Right lung (tissue), 5 donors: Measurements from ENCODE around the gene OR52N1. TPM values are rescaled to one million over a fixed set of nuclear protein-coding genes. Genes with fewer than 3 reads are reported as not detected.

Experiments used
- polyA plus RNA-seq, 5 donors: library from polyadenylated mRNA; unstranded; fragments of 120-200 nt; gene quantifications; one replicate each; pipeline versions ENCODE4 v1.2.1 to v1.2.3, GENCODE V29; 2013; ENCODE audit warnings: inconsistent platforms in 1 of 5, low replicate concordance in 1 of 5; ENCODE audit not compliant: insufficient read length in 5 of 5, insufficient read depth in 1 of 5

Gene OR52N1
- polyA plus RNA-seq, 5 donors, result not detected

Other genes with a start within 250 kb of the OR52N1 start
- under 1 TPM in 2 of 5 donors, not detected in 3; 0.17 to 0.18 TPM for gene OR52H1, start 242.7 kb downstream of the OR52N1 start, polyA plus RNA-seq
- gene OR52B6, start 210.4 kb downstream of the OR52N1 start, polyA plus RNA-seq, result under 1 TPM in 4 of 5 donors, not detected in 1; 0.11 to 0.44 (median 0.34) TPM
- 1 to 10 TPM; 4.7 to 7.5 (median 7.1) TPM for gene TRIM6, start 194.6 kb downstream of the OR52N1 start, polyA plus RNA-seq
- gene TRIM34, start 166.3 kb downstream of the OR52N1 start, polyA plus RNA-seq, result 10 to 100 TPM; 15.6 to 28.6 (median 23.9) TPM
- 10 to 100 TPM; 45.7 to 67.7 (median 62.4) TPM for gene TRIM5, start 106.2 kb downstream of the OR52N1 start, polyA plus RNA-seq
- gene TRIM22, start 101.5 kb downstream of the OR52N1 start, polyA plus RNA-seq, result 10 to 100 TPM; 19.7 to 38.0 (median 26.7) TPM
- gene OR56B1, start 54.8 kb downstream of the OR52N1 start, polyA plus RNA-seq, result under 1 TPM in 1 of 5 donors, not detected in 4; 0.12 TPM
- gene OR52N4, start 37.0 kb downstream of the OR52N1 start, polyA plus RNA-seq, result under 1 TPM in 1 of 5 donors, not detected in 4; 0.19 TPM
- not detected for gene OR52N5, start 7.9 kb downstream of the OR52N1 start, polyA plus RNA-seq
- under 1 TPM in 1 of 5 donors, not detected in 4; 0.15 TPM for gene OR52N2, start 17.7 kb upstream of the OR52N1 start, polyA plus RNA-seq
- not detected for gene OR52E6, start 50.6 kb upstream of the OR52N1 start, polyA plus RNA-seq
- gene OR52E8, start 66.4 kb upstream of the OR52N1 start, polyA plus RNA-seq, result not detected
- not detected for gene OR52E4, start 89.4 kb upstream of the OR52N1 start, polyA plus RNA-seq
- gene OR52E5, start 101.9 kb upstream of the OR52N1 start, polyA plus RNA-seq, result not detected
- not detected for gene OR56A3, start 151.0 kb upstream of the OR52N1 start, polyA plus RNA-seq
- gene OR56A5, start 177.2 kb upstream of the OR52N1 start, polyA plus RNA-seq, result not detected
- not detected for gene OR52L1, start 195.7 kb upstream of the OR52N1 start, polyA plus RNA-seq
- gene OR56A4, start 215.7 kb upstream of the OR52N1 start, polyA plus RNA-seq, result under 1 TPM in 4 of 5 donors, not detected in 1; 0.04 to 0.13 (median 0.05) TPM
- gene OR56A1, start 239.5 kb upstream of the OR52N1 start, polyA plus RNA-seq, result not detected